Subcutaneous adipose tissue (tissue), 4 donors: ENCODE results near the gene CUL9. TPM values are rescaled to one million over a fixed set of nuclear protein-coding genes. Genes with fewer than 3 reads are reported as not detected.

ENCODE experiments used
- CTCF ChIP-seq: fragments of 450-650 bp; IDR thresholded peaks from one replicate; pipeline ENCODE4 v1.5.1; 2016; ENCODE audit warnings: low read depth, mild to moderate bottlenecking, control low read depth, antibody characterized with exemption, moderate library complexity
- total RNA-seq, 4 donors: library from RNA; depleted of rRNA; stranded (reverse); fragments of >200 nt; gene quantifications; one replicate each; pipeline ENCODE4 v1.1.0, GENCODE V29; 2016

Gene CUL9
- total RNA-seq, 4 donors from 2014 or later, result 16.3 to 36.7 (median 27.2) TPM

- TF ChIP-seq CTCF, result no peak
Measured at GRCh38 chr6:43231735-43232450, 49.9 kb downstream of the CUL9 start.

- TF ChIP-seq CTCF, result no peak
Measured at GRCh38 chr6:43235841-43236240, 53.8 kb downstream of the CUL9 start.

GRCh38 chr6:43239054-43239453, 57.1 kb downstream of the CUL9 start:
- no peak for TF ChIP-seq CTCF

GRCh38 chr6:43240950-43241349, 59.0 kb downstream of the CUL9 start:
- no peak for TF ChIP-seq CTCF

- no peak for TF ChIP-seq CTCF
Measured at GRCh38 chr6:43241446-43241845, 59.5 kb downstream of the CUL9 start.

GRCh38 chr6:43242908-43243663, 61.1 kb downstream of the CUL9 start, which contains the start of gene TTBK1:
Gene TTBK1, plus strand, starts transcription at chr6:43243481. Its CDS starts 3,180 bp downstream, at chr6:43246661.
- no peak for TF ChIP-seq CTCF

- TF ChIP-seq CTCF, result no peak
Measured at GRCh38 chr6:43243664-43244321, 61.8 kb downstream of the CUL9 start.
